Measurements from ENCODE around the gene ZNF354C. TPM values are rescaled to one million over a fixed set of nuclear protein-coding genes. Genes with fewer than 3 reads are reported as not detected.
A peak's percentile ranks its signal among the peaks of the same experiment; 100 is the strongest.

The ZNF354C gene
- total RNA-seq, 1 experiment from 2014 or later = not detected

GRCh38 chr5:179115845-179116524, 55.8 kb downstream of the ZNF354C start:
- Mint-ChIP-seq H3K27me3 (ENCODE audit: insufficient read depth, unreplicated experiment) (no peaks in the 10 kb centered on the region), H3K36me3 (ENCODE audit: insufficient read depth, unreplicated experiment) (no peaks in the 10 kb centered on the region), H3K4me3 (ENCODE audit: unreplicated experiment) (no peak overlapping the region), H3K4me1 (ENCODE audit: low read depth, unreplicated experiment) (no peaks in the 10 kb centered on the region), H3K9me3 (ENCODE audit: unreplicated experiment) (peaks cover 33% of the 10 kb centered on the region), H3K27ac (ENCODE audit: unreplicated experiment) (no peak overlapping the region)
- TF ChIP-seq, protein P1, sequence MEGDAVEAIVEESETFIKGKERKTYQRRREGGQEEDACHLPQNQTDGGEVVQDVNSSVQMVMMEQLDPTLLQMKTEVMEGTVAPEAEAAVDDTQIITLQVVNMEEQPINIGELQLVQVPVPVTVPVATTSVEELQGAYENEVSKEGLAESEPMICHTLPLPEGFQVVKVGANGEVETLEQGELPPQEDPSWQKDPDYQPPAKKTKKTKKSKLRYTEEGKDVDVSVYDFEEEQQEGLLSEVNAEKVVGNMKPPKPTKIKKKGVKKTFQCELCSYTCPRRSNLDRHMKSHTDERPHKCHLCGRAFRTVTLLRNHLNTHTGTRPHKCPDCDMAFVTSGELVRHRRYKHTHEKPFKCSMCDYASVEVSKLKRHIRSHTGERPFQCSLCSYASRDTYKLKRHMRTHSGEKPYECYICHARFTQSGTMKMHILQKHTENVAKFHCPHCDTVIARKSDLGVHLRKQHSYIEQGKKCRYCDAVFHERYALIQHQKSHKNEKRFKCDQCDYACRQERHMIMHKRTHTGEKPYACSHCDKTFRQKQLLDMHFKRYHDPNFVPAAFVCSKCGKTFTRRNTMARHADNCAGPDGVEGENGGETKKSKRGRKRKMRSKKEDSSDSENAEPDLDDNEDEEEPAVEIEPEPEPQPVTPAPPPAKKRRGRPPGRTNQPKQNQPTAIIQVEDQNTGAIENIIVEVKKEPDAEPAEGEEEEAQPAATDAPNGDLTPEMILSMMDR (IDR thresholded peaks at IDR 0.05; ENCODE audit: insufficient read depth in 1 of 2, low read depth in 1 of 2, low read length in 1 of 2, severe bottlenecking in 1 of 2, unreplicated experiment in 1 of 2) = no peak
- intact Hi-C loops (cut with micrococcal nuclease; ENCODE audit: unreplicated experiment) = no loop called here
- peak in 1 of 2 experiments; percentile 14 for DNase-seq
- H3K4me3 ChIP-seq (ENCODE audit: low read depth, low read length) = no peak overlapping the region
- H3K27me3 ChIP-seq (replicated peaks; ENCODE audit: control insufficient read depth, insufficient read depth, low read length) = no peaks in the 10 kb centered on the region
- H3K9me3 ChIP-seq = peaks cover 4% of the 10 kb centered on the region
- CTCF ChIA-PET = no interaction called here
- no peaks in the 10 kb centered on the region for H3K36me3 ChIP-seq (ENCODE audit: control insufficient read depth, insufficient read depth, low read length)
- H3K4me1 ChIP-seq = no peaks in the 10 kb centered on the region
- POLR2A ChIA-PET = no interaction called here
- no TSS peak for BruUV-seq (replicated peaks)

DNA sequence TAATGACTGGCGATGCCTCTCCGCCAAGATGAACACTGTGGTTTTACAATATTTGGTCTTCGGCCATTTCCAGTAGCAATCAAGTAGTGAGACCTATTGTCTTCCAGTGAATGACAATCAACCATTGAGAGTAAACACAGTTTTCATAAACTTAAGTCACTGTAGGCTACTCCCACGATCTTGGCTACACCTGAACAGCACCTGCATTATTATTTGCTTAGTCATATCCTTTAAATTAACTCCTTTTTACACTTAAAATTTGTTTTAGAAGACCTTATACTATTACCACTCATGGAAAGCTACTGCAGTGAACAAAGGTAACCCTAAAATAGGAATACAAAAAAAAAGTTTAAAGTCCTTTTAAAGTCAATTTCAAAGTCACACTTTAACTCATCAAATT, 58.2 kb downstream of the ZNF354C start:
- Mint-ChIP-seq H3K36me3 (ENCODE audit: insufficient read depth, unreplicated experiment) (no peaks in the 10 kb centered on the region), H3K9me3 (ENCODE audit: unreplicated experiment) (peaks cover 25% of the 10 kb centered on the region), H3K4me1 (ENCODE audit: low read depth, unreplicated experiment) (no peaks in the 10 kb centered on the region), H3K4me3 (ENCODE audit: unreplicated experiment) (no peak overlapping the region), H3K27ac (ENCODE audit: unreplicated experiment) (no peak overlapping the region), H3K27me3 (ENCODE audit: insufficient read depth, unreplicated experiment) (no peaks in the 10 kb centered on the region)
- POLR2A ChIA-PET = no interaction called here
- no peaks in the 10 kb centered on the region for H3K4me1 ChIP-seq
- CTCF ChIA-PET = no interaction called here
- intact Hi-C loops (cut with micrococcal nuclease; ENCODE audit: unreplicated experiment) = no loop called here
- no peak overlapping the region for H3K4me3 ChIP-seq (ENCODE audit: low read depth, low read length)
- peaks cover 19% of the 10 kb centered on the region for H3K9me3 ChIP-seq
- TF ChIP-seq, protein P1 (IDR thresholded peaks at IDR 0.05; ENCODE audit: insufficient read depth in 1 of 2, low read depth in 1 of 2, low read length in 1 of 2, severe bottlenecking in 1 of 2, unreplicated experiment in 1 of 2) = no peak
- DNase-seq = no peak
- H3K36me3 ChIP-seq (ENCODE audit: control insufficient read depth, insufficient read depth, low read length) = no peaks in the 10 kb centered on the region
- H3K27me3 ChIP-seq (replicated peaks; ENCODE audit: control insufficient read depth, insufficient read depth, low read length) = no peaks in the 10 kb centered on the region
- no TSS peak for BruUV-seq (replicated peaks)

DNA sequence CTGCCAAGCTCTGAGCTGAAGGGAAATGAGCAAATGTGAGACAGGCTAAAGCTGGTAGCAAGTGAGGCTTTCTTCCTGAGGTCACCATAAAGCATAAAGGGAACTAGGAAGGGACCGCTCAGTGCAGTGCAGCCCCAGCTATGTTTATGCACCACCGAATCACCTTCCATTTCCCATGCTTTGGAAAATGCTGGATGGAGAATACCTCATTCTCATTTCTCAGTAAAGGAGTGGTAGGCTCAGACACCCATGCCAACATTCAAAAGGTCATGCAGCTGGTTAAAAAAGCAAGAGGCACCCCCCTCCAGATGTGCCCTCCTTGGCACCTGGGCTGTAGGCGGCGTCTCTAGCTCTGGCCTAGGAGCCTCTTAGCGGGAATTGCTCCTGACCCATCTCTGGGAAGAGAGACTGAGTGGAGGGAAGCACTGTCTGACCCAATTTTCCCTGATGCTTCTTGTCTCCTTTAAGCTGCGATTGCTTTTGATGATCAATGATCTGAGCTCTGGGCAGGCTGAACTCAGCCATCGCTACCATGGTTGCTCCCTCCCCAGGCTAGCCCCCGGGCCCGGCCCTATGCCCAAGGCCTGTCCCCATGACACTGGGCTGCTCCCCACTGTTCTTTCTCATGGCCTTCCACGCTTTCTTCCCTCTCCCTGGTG, 58.7 kb downstream of the ZNF354C start:
- peaks cover 21% of the 10 kb centered on the region for H3K9me3 Mint-ChIP-seq (ENCODE audit: unreplicated experiment)
- POLR2A ChIA-PET = no interaction called here
- H3K4me3 ChIP-seq (ENCODE audit: low read depth, low read length) = no peak overlapping the region

More for the DNA sequence above, 58.7 kb downstream of the ZNF354C start:
- no peak overlapping the region for H3K27ac Mint-ChIP-seq (ENCODE audit: unreplicated experiment)
- no peaks in the 10 kb centered on the region for H3K27me3 ChIP-seq (replicated peaks; ENCODE audit: control insufficient read depth, insufficient read depth, low read length)
- H3K36me3 ChIP-seq (ENCODE audit: control insufficient read depth, insufficient read depth, low read length) = no peaks in the 10 kb centered on the region
- TF ChIP-seq, protein P1 (IDR thresholded peaks at IDR 0.05; ENCODE audit: insufficient read depth in 1 of 2, low read depth in 1 of 2, low read length in 1 of 2, severe bottlenecking in 1 of 2, unreplicated experiment in 1 of 2) = no peak
- H3K36me3 Mint-ChIP-seq (ENCODE audit: insufficient read depth, unreplicated experiment) = no peaks in the 10 kb centered on the region
- intact Hi-C loops (cut with micrococcal nuclease; ENCODE audit: unreplicated experiment) = no loop called here
- H3K4me3 Mint-ChIP-seq (ENCODE audit: unreplicated experiment) = no peak overlapping the region
- BruUV-seq (replicated peaks) = no TSS peak
- H3K4me1 ChIP-seq = no peaks in the 10 kb centered on the region
- peaks cover 20% of the 10 kb centered on the region for H3K9me3 ChIP-seq
- H3K4me1 Mint-ChIP-seq (ENCODE audit: low read depth, unreplicated experiment) = no peaks in the 10 kb centered on the region
- no peaks in the 10 kb centered on the region for H3K27me3 Mint-ChIP-seq (ENCODE audit: insufficient read depth, unreplicated experiment)
- CTCF ChIA-PET = no interaction called here
- peak in 1 of 2 experiments; percentile 2 for DNase-seq
